Measurements from ENCODE around the gene RAB15.

DNA sequence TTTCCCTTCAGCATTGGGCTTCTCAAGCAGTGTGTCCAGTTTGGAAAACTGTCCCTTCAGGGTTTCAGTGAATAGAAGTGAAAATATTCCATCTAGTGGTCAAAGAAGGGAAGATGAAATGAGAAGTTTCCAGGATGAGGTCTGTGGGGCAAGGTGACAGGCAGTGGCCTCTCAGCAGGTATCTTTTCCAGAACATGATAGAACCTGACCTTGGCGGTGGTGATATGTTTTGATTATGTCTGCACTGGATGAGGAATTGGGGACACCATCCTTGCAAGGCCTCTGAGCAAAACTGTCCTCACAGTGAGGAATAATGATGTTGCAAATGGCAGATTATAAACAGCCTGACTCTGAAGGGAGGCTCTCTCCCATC lies 34.3 kb downstream of the RAB15 start:
- peak; percentile 14 to 47 (median 44) for TF ChIP-seq CTCF (IDR thresholded peaks at IDR 0.05)
- no peak for TF ChIP-seq POLR2A (IDR thresholded peaks at IDR 0.05)
